ENCODE data around the gene AAMP.
"Not testable (repeated sequence)": the region's sequence is repeated elsewhere in the genome, so short reads cannot be mapped to it uniquely, and the experiment has no call there.

AAMP gene

GRCh38 chr2:218273908-218274249, 3.9 kb upstream of the AAMP start:
- DNase-seq = no peak

GRCh38 chr2:218273214-218273907, 3.4 kb upstream of the AAMP start:
- not testable (repeated sequence) for DNase-seq

GRCh38 chr2:218272531-218273212, 2.7 kb upstream of the AAMP start:
- DNase-seq = peak; percentile 81

- DNase-seq = no peak
Measured at GRCh38 chr2:218271865-218272530, 2.1 kb upstream of the AAMP start.

GRCh38 chr2:218271487-218271797, 1.5 kb upstream of the AAMP start:
- no peak for DNase-seq

- DNase-seq = peak; percentile 43
Measured at GRCh38 chr2:218270721-218271486, 967 bp upstream of the AAMP start.

- no peak for DNase-seq
Measured at GRCh38 chr2:218267259-218267658, 2.7 kb downstream of the AAMP start.

- no peak for DNase-seq
Measured at GRCh38 chr2:218266316-218266979, 3.5 kb downstream of the AAMP start.

GRCh38 chr2:218265626-218266025, 4.3 kb downstream of the AAMP start:
- DNase-seq = no peak

- no peak for DNase-seq
Measured at GRCh38 chr2:218264773-218265561, 5.0 kb downstream of the AAMP start.

- DNase-seq = no peak
Measured at GRCh38 chr2:218263817-218264641, 5.9 kb downstream of the AAMP start.

GRCh38 chr2:218262631-218263586, 7.0 kb downstream of the AAMP start:
- no peak for DNase-seq

- no peak for DNase-seq
Measured at GRCh38 chr2:218262237-218262600, 7.7 kb downstream of the AAMP start.

GRCh38 chr2:218261423-218262236, 8.3 kb downstream of the AAMP start:
- DNase-seq = peak; percentile 19

- peak; percentile 6 for DNase-seq
Measured at GRCh38 chr2:218260742-218261422, 9.1 kb downstream of the AAMP start, which contains the start of gene GPBAR1. GPBAR1 (plus strand) TSS chr2:218261015; CDS start chr2:218262725, 1,710 bp downstream.

- DNase-seq = no peak
Measured at GRCh38 chr2:218260166-218260565, 9.8 kb downstream of the AAMP start.

- DNase-seq = no peak
Measured at GRCh38 chr2:218259099-218259961, 10.6 kb downstream of the AAMP start.
